Gastrocnemius medialis (tissue), 4 donors: ENCODE results near the gene MAP3K9. TPM values are rescaled to one million over a fixed set of nuclear protein-coding genes. Genes with fewer than 3 reads are reported as not detected.

ENCODE experiments used
- ATAC-seq, 2 donors: fragments of 150-250 bp; one replicate each; pipeline ENCODE4 v1.9.1; 2016
- DNase-seq, 2 donors: peaks; one replicate each; pipeline ENCODE4 v3.0.0-alpha.2; 2019
- H3K27ac ChIP-seq, 4 donors: fragments of 200-600 bp; sonication (generic); 1 replicate in 1 of 4; 2 replicates in 3 of 4; pipeline ENCODE4 v1.5.1; 2016 to 2018; ENCODE audit warnings: mild to moderate bottlenecking in 2 of 4, moderate library complexity in 1 of 4
- H3K27me3 ChIP-seq, 3 donors: fragments of 200-600 bp; sonication (generic) in 2 of 3; 1 replicate in 1 of 3; 2 replicates in 2 of 3; pipeline versions ENCODE4 v1.5.1 to v1.6.0; 2016 to 2019; ENCODE audit warnings: mild to moderate bottlenecking in 1 of 3, moderate library complexity in 1 of 3
- H3K36me3 ChIP-seq, 2 donors: fragments of 200-600 bp; sonication (generic) in 1 of 2; one replicate each; pipeline ENCODE4 v1.5.1; 2017 to 2018
- H3K4me1 ChIP-seq, 2 donors: fragments of 200-600 bp; sonication (generic) in 1 of 2; one replicate each; pipeline ENCODE4 v1.5.1; 2016 to 2017; ENCODE audit warnings: mild to moderate bottlenecking in 2 of 2
- H3K4me3 ChIP-seq, 4 donors: fragments of 200-600 bp; sonication (generic) in 3 of 4; 1 replicate in 1 of 4; 2 replicates in 3 of 4; pipeline ENCODE4 v1.5.1; 2016 to 2019; ENCODE audit warnings: mild to moderate bottlenecking in 2 of 4
- H3K9me3 ChIP-seq, 3 donors: fragments of 200-600 bp; sonication (generic) in 2 of 3; 1 replicate in 1 of 3; 2 replicates in 2 of 3; pipeline ENCODE4 v1.5.1; 2016 to 2019
- POLR2A ChIP-seq, 2 donors: fragments of 450-650 bp; IDR thresholded peaks; one replicate each; pipeline ENCODE4 v1.6.1; 2017; ENCODE audit warnings: antibody characterized with exemption in 2 of 2, mild to moderate bottlenecking in 2 of 2, moderate library complexity in 2 of 2
- in situ Hi-C, 4 donors: fragments of 200-750 bp; cut with MboI; loops; one replicate each; pipeline versions ENCODE4 v1.15.0 to v1.8.0; 2017; ENCODE audit warnings: low sequenced_read_pairs in 4 of 4
- intact Hi-C: fragments of 100-400 bp; cut with DNase I; formaldehyde crosslinking; loops from one replicate; pipeline ENCODE4 v1.15.1; 2023; ENCODE audit warnings: low total_unique reads
- total RNA-seq, 4 donors: library from RNA; depleted of rRNA; stranded (reverse); fragments of >200 nt; gene quantifications; one replicate each; pipeline versions ENCODE4 v1.1.0 to v1.2.3, GENCODE V29; 2016
- TF ChIP-seq, protein P1 (sequence below), 5 experiments: fragments of 450-650 bp in 3 of 5; fragments of 200-600 bp in 2 of 5; sonication (generic) in 2 of 5; IDR thresholded peaks in 4 of 5; conservative IDR thresholded peaks in 1 of 5; 1 replicate in 4 of 5; 2 replicates in 1 of 5; pipeline ENCODE4 v1.5.1; 2016 to 2019; ENCODE audit warnings: antibody characterized with exemption in 5 of 5, mild to moderate bottlenecking in 3 of 5, moderate library complexity in 3 of 5

Gene MAP3K9
- total RNA-seq, 4 donors from 2014 or later, result 2.4 to 5.0 (median 2.5) TPM

DNA sequence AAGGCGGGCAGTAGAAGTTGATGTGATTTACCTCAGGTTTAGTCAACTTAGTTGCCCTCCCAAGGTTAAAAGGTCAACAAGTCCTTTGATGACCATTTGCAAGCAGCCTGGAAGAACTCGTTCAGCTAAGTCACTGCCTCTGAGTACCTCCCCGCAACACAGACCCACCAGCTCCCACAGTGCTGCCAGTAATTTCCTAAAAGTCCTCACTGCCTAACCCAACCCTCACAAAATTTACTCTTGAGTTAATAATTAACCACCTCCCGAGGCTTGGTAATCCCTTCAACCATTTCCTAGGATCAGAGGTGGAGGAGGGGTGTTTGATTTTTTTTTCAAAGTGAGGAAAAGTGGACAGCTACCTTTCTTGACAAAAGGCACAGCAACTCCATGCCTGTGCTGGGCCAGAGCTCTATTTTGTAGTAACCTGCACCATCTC, 55.8 kb downstream of the MAP3K9 start:
- DNase-seq (no peak), ATAC-seq (no peak)
- in situ Hi-C loops, result no loop called here
- TF ChIP-seq, protein P1, sequence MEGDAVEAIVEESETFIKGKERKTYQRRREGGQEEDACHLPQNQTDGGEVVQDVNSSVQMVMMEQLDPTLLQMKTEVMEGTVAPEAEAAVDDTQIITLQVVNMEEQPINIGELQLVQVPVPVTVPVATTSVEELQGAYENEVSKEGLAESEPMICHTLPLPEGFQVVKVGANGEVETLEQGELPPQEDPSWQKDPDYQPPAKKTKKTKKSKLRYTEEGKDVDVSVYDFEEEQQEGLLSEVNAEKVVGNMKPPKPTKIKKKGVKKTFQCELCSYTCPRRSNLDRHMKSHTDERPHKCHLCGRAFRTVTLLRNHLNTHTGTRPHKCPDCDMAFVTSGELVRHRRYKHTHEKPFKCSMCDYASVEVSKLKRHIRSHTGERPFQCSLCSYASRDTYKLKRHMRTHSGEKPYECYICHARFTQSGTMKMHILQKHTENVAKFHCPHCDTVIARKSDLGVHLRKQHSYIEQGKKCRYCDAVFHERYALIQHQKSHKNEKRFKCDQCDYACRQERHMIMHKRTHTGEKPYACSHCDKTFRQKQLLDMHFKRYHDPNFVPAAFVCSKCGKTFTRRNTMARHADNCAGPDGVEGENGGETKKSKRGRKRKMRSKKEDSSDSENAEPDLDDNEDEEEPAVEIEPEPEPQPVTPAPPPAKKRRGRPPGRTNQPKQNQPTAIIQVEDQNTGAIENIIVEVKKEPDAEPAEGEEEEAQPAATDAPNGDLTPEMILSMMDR (IDR thresholded peaks at IDR 0.05 in 4 of 5, conservative IDR thresholded peaks at IDR 0.05 in 1 of 5), result no peak
- no peak for TF ChIP-seq POLR2A (IDR thresholded peaks at IDR 0.05)
- Histone ChIP-seq H3K27me3 (no peaks in the 10 kb centered on the region), H3K4me3 (no peak overlapping the region), H3K27ac (no peak overlapping the region), H3K9me3 (no peaks in the 10 kb centered on the region), H3K36me3 (no peaks in the 10 kb centered on the region), H3K4me1 (peaks cover 0 to 9% of the 10 kb centered on the region in 2 donors)
- intact Hi-C loops, result no loop called here

DNA sequence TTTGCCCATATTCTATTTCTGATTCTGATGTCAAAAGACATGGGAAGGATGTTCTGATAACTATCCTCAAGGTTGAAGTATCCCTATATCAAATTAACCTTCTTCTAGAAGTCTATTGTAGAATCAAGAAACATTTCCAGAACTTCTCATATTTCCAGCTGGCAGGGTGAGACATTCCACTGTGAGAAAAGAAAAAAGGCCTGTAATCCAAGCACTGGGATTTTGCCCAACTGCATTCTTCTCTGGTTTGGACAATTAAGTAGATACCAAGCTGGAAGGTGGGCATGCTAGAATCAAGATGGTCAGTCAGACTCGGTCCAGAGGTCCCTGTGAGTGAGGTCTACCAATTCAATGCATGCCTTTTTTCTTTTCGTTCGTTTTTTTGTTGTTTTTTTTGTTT, 60.9 kb downstream of the MAP3K9 start:
- no peak for ATAC-seq

DNA sequence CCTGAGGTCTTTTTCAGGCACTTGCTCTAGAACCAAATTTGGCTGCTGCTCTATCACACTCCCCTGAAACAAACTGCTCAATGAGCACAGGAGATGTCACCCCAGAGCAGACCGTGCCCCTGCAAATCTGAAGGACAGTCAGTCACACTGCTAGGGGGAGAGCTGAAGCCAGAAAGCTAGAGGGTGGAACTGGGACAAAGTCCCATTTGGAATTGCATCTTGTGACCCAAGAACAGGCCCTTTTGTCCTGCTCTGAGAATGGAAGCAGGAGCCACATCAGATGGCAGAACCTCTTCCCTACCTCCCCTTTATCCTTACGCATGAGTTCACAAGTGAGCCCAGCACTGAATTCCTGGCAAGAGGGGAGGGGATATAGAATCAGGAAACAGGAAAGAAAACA, 64.7 kb downstream of the MAP3K9 start:
- no peak for ATAC-seq

More for the DNA sequence above, 60.9 kb downstream of the MAP3K9 start:
- no peak overlapping the region for H3K27ac ChIP-seq
- no peaks in the 10 kb centered on the region for H3K27me3 ChIP-seq
- no peak for DNase-seq
- H3K9me3 ChIP-seq, result no peaks in the 10 kb centered on the region
- no peak overlapping the region for H3K4me3 ChIP-seq
- intact Hi-C loops, result no loop called here
- no peak for TF ChIP-seq POLR2A (IDR thresholded peaks at IDR 0.05)
- TF ChIP-seq, protein P1 (IDR thresholded peaks at IDR 0.05 in 4 of 5, conservative IDR thresholded peaks at IDR 0.05 in 1 of 5), result no peak
- no peaks in the 10 kb centered on the region for H3K4me1 ChIP-seq
- H3K36me3 ChIP-seq, result no peaks in the 10 kb centered on the region
- in situ Hi-C loops, result no loop called here

DNA sequence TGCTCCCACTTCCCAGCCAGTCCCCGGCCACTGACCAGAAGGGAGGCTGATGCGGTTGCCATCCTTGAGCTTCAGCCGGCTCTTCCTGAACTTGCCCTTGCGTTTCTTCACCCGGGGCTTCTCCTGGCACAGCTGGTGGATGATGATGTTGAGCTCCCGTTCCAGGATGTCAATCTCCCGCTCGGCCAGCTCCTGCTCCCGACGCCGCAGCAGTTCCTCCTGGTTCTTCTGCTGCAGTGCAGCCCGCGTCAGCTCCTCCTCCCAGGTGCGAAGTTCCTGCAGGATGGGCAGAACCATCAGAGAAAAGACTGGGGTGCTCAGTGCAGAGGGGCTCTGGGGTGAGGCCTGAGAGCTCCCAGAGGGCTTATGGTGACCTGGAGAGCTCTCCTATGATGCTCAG, 67.0 kb downstream of the MAP3K9 start:
- H3K27me3 ChIP-seq, result no peaks in the 10 kb centered on the region
- intact Hi-C loops, result no loop called here
- H3K4me3 ChIP-seq, result no peak overlapping the region
- H3K27ac ChIP-seq, result no peak overlapping the region
- H3K9me3 ChIP-seq, result no peaks in the 10 kb centered on the region
- no peaks in the 10 kb centered on the region for H3K4me1 ChIP-seq
- ATAC-seq (no peak), DNase-seq (no peak)
- H3K36me3 ChIP-seq, result no peaks in the 10 kb centered on the region
- TF ChIP-seq, protein P1 (IDR thresholded peaks at IDR 0.05 in 4 of 5, conservative IDR thresholded peaks at IDR 0.05 in 1 of 5), result no peak
- TF ChIP-seq POLR2A (IDR thresholded peaks at IDR 0.05), result no peak
- in situ Hi-C loops, result no loop called here

More for the DNA sequence above, 64.7 kb downstream of the MAP3K9 start:
- no peak for DNase-seq
- in situ Hi-C loops (no loop called here), intact Hi-C loops (no loop called here)
- Histone ChIP-seq H3K27ac (no peak overlapping the region), H3K4me3 (no peak overlapping the region), H3K27me3 (no peaks in the 10 kb centered on the region), H3K9me3 (no peaks in the 10 kb centered on the region), H3K36me3 (no peaks in the 10 kb centered on the region), H3K4me1 (no peaks in the 10 kb centered on the region)
- no peak for TF ChIP-seq POLR2A (IDR thresholded peaks at IDR 0.05)
- TF ChIP-seq, protein P1 (IDR thresholded peaks at IDR 0.05 in 4 of 5, conservative IDR thresholded peaks at IDR 0.05 in 1 of 5), result no peak

DNA sequence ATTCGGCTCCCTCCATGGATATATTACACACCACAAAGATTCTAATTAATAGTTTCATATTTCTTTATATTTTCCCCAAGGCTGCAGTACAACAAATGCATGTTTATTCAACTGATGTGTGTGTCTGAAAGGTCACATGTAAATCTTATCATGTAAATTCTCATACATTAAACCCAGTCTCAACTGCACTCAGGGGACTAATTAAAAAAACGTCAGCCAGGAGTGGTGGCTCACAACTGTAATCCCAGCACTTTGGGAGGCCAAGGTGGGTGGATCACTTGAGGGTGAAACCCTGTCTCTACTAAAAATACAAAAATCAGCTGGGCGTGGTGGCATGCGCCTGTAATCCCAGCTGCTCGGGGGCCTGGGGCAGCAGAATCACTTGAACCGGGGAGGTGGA, 67.8 kb downstream of the MAP3K9 start:
- Histone ChIP-seq H3K4me3 (no peak overlapping the region), H3K9me3 (no peaks in the 10 kb centered on the region), H3K27me3 (no peaks in the 10 kb centered on the region), H3K36me3 (no peaks in the 10 kb centered on the region), H3K27ac (no peak overlapping the region), H3K4me1 (no peaks in the 10 kb centered on the region)
- DNase-seq (no peak), ATAC-seq (no peak)
- no peak for TF ChIP-seq POLR2A (IDR thresholded peaks at IDR 0.05)
- TF ChIP-seq, protein P1 (IDR thresholded peaks at IDR 0.05 in 4 of 5, conservative IDR thresholded peaks at IDR 0.05 in 1 of 5), result no peak
- intact Hi-C loops, result no loop called here
- in situ Hi-C loops, result no loop called here
